Measurements from ENCODE around the gene TNIP2.

TNIP2 gene

GRCh38 chr4:2714918-2715317 is 41.2 kb downstream of the TNIP2 start:
- DNase-seq = no peak

GRCh38 chr4:2714061-2714770 is 41.9 kb downstream of the TNIP2 start:
- DNase-seq = no peak

- no peak for DNase-seq
Observed at GRCh38 chr4:2713337-2713736, 42.8 kb downstream of the TNIP2 start.

GRCh38 chr4:2712261-2712842 is 43.8 kb downstream of the TNIP2 start:
- DNase-seq = peak; percentile 54

GRCh38 chr4:2702770-2703169 is 53.4 kb downstream of the TNIP2 start:
- DNase-seq = no peak

- DNase-seq = no peak
Observed at GRCh38 chr4:2702361-2702760, 53.8 kb downstream of the TNIP2 start.

GRCh38 chr4:2700031-2700430 is 56.1 kb downstream of the TNIP2 start:
- DNase-seq = no peak

GRCh38 chr4:2699534-2699933 is 56.6 kb downstream of the TNIP2 start:
- DNase-seq = no peak

GRCh38 chr4:2698951-2699505 is 57.1 kb downstream of the TNIP2 start:
- DNase-seq = no peak

- no peak for DNase-seq
Observed at GRCh38 chr4:2698504-2698903, 57.6 kb downstream of the TNIP2 start.

- DNase-seq = no peak
Observed at GRCh38 chr4:2697995-2698414, 58.1 kb downstream of the TNIP2 start.

GRCh38 chr4:2696423-2696822 is 59.7 kb downstream of the TNIP2 start:
- no peak for DNase-seq

- DNase-seq = no peak
Observed at GRCh38 chr4:2695346-2696060, 60.6 kb downstream of the TNIP2 start.

- DNase-seq = no peak
Observed at GRCh38 chr4:2694691-2695090, 61.4 kb downstream of the TNIP2 start.

GRCh38 chr4:2691952-2692435 is 64.1 kb downstream of the TNIP2 start:
- no peak for DNase-seq
